ENCODE measurements around the gene IQCK.
"Not testable (repeated sequence)": the region's sequence is repeated elsewhere in the genome, so short reads cannot be mapped to it uniquely, and the experiment has no call there.

Gene IQCK

GRCh38 chr16:19717741-19718623 lies at the start of gene IQCK, which contains the start of gene KNOP1:
Gene IQCK (plus strand): TSS chr16:19718271. CDS start chr16:19718307, 36 bp downstream.
Gene KNOP1 (minus strand): TSS chr16:19718227. CDS start chr16:19715035, 3,192 bp downstream.
- DNase-seq (ENCODE audit: low spot score): peak; percentile 86

DNA sequence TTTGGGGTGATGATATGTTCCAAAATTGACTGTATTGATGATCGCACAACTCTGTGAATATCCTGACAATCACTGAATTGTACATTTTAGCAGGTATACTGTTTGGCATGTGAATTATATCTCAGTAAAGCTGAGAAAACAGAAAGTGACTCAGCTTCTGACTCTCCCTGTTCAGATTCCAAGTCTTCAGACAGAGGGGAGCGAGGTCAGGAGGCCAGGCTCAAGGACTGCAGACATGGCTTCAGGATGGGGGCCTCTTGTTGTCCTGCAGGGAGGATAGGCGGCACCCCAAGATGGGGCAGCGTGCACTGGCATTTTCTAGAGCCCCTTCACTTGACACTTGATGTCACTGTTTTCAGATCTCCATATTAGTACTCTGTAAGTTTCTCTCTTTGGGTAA lies 45.7 kb upstream of the IQCK start:
- no peak for DNase-seq (ENCODE audit: low spot score)

DNA sequence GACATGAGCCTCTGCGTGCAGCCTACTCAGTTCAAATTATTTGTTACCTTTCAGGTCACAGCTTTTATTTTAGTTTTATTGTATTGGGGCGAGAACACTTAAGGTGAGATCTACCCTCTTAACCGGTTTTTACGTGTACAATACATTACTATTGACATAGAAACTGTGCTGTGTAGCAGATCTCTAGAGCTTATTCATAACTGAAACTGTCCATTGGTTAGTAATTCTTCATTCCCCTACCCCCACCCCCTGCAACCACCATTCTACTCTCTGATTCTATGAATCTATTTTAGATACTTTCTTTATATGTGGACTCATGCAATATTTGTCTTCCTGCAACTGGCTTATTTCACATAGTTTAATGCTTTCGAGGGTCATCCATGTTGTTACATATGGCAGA lies 43.6 kb upstream of the IQCK start:
- no peak for DNase-seq (ENCODE audit: low spot score)

DNA sequence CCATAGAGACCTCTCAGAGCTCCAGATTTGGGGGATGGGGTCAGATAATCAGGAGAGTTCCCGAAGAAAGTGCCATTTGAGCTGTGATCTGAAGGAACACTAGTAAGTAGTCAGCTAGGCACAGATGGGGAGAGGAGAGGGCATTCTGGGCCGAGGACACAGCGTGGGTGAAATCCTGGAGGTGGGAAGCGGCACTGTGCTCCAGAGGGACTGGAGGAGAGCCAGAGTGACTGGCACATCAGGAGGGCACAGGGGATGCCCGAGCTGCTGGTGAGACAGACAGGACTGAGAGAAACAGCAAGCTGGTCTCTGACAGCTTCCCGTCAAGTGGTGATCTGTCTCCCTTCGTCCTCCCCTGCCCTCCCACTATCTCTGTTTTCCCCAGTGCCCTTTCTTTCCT lies 40.7 kb upstream of the IQCK start:
- DNase-seq (ENCODE audit: low spot score): no peak

DNA sequence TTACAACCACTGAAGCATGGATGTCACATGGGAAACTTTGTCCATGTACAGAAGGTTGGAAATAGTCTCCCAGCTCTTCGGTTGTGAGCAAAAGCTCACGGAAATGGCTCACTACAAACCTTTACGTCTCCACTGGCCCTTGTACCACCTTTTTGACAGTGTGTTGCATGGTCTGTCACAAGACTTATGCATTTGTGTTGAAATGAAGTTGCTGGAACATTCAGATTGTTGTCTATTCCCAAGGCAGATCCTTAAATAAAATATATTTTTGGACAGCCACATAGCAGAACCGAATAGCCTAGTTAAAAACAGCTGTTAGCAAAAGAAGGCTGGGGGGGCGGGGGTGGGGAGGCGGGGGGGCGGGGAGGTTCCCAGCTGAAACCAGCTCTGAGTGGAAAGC lies 39.3 kb upstream of the IQCK start:
- no peak for DNase-seq (ENCODE audit: low spot score)

DNA sequence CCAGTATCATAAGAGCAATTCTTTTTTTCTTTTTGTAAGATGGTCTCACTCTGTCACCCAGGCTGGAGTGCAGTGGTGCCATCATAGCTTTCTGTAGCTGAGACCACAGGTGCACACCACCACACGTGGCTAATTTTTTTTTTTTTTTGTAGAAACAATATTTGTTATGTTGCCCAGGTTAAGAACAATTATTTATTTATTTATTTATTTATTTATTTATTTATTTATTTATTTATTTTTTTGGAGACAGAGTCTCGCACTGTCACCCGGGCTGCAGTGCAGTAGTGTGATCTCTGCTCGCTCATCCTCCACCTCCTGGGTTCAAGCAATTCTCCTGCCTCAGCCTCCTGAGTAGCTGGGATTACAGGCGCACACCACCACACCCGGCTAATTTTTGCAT lies 38.8 kb upstream of the IQCK start:
- not testable (repeated sequence) for DNase-seq (ENCODE audit: low spot score)

GRCh38 chr16:19680881-19681340 lies 37.2 kb upstream of the IQCK start:
- DNase-seq (ENCODE audit: low spot score): no peak

DNA sequence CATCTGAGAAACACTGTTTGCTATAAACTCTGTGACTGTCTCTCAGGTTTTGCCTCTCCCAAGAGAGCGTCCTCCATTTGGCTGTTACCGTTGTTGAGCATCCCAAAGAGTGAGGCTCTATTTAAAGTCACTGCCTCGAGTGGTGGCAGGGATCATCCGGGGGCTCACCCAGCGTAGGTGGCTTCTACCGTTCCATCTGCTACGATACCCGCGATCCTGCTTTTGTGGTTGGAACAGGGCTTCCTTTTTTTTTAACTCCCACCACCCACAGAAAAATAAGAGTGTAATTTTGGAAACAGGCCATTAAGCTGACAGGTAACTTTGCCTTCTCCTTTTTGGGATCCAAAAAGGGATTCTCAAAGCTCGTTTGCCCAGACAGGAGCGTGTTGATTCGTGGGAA lies 36.4 kb upstream of the IQCK start:
- no peak for DNase-seq (ENCODE audit: low spot score)

GRCh38 chr16:19683453-19684236 lies 34.4 kb upstream of the IQCK start:
- no peak for DNase-seq (ENCODE audit: low spot score)

DNA sequence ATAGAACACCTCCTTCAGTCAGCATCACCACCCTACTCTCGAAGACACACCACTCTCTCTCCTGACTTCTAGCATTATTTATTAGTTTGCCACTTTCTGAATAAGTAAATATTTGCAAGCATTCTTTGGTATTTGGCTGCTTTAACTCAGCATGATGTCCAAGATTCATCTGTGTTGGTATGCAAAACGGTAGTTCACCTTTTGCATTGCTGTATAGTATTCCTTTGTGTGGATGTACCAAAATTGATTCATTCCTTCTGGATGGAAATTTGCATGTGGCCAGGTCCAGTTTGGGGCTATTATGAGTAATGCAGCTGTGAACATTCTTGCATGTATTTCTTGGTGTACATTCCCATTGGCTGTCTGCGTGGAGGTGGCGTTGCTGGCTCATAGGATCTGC lies 32.9 kb upstream of the IQCK start:
- no peak for DNase-seq (ENCODE audit: low spot score)

GRCh38 chr16:19687279-19687678 lies 30.8 kb upstream of the IQCK start:
- no peak for DNase-seq (ENCODE audit: low spot score)

DNA sequence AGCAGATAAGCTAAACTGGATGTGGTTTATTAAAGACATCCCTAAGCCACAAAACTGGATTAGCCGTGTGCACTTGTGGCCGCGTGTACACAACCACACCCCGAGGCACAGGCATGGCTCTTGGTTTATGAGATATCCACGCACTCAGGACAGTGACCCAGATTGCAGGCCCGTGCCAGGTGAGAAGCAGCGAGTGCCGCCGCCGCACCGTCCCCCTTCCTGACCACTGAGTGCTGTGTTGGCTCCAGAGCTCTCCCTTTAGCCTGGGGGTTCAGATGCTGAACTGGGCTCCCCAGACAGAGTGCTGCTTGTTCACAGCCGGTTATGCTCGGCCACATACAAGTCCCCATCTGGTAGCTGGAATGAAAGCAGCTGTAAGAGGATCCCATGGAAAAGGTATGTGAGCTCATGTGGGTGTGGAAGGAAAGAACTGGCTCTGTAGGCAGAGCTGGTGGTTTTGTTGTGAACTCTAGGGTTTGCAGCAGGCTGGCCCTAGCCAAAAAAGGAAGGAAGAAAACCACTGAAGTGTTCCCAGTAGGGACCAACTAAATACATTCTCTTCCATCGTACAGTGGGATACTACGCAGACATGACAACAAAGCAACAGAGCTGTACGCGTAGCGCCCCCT lies 29.6 kb upstream of the IQCK start:
- no peak for DNase-seq (ENCODE audit: low spot score)

DNA sequence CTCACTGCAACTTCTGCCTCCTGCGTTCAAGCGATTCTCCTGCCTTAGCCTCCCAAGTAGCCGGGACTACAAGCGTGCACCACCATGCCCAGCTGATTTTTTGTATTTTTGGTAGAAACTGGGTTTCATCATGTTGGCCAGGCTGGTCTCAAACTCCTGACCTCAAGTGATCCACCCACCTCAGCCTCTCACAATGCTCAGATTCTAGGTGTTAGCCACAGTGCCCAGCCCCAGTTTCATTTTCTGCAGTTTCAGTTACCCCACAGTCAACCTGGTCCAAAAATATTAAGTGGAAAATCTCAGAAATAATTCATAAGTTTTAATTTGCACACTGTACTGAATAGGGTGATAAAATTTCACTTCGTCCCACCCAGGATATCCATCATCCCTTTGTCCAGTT lies 28.7 kb upstream of the IQCK start:
- no peak for DNase-seq (ENCODE audit: low spot score)

GRCh38 chr16:19690196-19690595 lies 27.9 kb upstream of the IQCK start:
- DNase-seq (ENCODE audit: low spot score): no peak

GRCh38 chr16:19691161-19691711 lies 26.8 kb upstream of the IQCK start:
- DNase-seq (ENCODE audit: low spot score): peak; percentile 48

DNA sequence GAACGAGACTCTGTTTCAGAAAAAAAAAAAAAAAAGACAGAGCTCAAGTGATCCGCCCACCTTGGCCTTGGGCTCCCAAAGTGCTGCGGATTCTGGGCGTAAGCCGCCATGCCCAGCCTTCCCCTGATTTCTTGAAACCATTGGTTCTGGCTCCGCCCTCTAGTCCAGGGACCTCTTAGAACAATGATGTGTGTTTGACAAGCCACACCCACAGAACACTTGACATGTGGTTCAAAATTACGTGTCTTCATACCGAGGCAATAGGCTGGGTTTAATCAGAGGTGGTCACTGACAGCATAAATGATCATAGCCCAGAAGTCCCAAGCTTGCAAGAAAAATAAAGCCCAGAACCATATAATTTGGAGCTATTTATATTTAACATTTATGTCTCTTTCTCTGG lies 23.1 kb upstream of the IQCK start:
- DNase-seq (ENCODE audit: low spot score): no peak

DNA sequence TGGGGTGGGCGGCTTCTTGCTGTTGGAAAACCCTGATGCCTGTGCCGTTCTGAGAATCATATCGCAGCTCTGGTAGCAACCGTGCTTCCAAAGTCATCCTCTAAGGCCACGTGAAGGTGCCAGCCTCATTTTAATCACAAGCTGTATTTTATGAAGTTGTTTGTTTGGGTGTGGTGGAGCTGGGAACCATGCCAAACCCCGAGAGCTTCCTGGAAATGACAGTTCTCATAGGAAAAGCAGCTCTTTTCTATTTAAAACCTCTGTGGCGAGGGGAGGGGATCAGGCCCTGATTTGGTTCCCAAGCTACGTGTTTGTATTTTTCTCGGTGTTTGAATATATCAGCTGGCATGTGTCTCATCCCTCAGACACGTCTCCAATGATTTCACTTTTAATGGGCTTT lies 21.7 kb upstream of the IQCK start:
- DNase-seq (ENCODE audit: low spot score): peak; percentile 89

DNA sequence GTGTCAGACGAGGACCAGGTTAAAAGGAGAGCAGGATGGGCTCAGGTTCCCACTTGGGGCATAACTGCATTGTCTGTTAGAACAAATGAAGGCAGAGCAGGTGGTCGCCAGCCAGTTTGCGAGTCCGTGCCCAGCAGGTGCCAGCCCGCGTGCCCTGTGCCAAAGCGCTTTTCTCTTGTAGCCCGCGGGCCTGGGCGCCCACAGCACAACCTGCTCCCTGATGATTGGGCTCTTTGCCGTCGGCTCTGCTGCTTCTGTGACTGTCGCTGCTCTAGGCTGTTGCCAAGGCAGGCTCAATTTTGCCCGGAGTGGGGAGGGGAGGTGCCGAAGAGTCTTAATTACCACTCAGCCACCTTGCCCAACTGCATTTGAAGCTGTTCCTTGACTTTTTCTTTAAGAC lies 21.1 kb upstream of the IQCK start:
- no peak for DNase-seq (ENCODE audit: low spot score)

DNA sequence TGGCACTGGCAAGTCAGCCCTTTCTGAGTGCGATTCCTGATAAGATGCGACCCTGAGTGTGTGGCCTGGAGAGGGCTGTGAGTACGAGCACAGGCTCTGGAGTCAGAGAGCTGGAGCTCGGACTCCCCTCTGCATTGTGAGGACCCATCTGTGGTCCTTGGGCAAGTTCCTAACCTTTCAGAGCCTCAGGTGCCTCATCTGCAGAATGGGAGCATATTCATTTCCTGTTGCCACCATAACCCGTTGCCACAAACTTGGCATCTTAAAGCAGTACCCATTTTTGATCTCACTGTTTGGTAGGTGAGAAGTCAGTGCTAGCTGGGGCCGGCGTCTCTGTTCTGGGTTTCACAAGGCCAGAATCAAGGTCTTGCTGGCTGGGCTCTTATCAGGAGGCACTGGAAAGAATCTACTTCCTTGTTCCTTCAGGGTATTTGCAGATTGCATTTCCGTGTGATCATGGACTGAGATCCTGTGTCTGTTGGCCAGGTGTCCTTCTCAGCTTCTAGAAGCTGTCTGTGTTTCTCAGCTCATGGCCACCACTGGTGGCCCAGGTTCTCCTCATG lies 20.2 kb upstream of the IQCK start:
- no peak for DNase-seq (ENCODE audit: low spot score)

- no peak for DNase-seq (ENCODE audit: low spot score)
Measured at GRCh38 chr16:19698480-19699465, 19.3 kb upstream of the IQCK start.

DNA sequence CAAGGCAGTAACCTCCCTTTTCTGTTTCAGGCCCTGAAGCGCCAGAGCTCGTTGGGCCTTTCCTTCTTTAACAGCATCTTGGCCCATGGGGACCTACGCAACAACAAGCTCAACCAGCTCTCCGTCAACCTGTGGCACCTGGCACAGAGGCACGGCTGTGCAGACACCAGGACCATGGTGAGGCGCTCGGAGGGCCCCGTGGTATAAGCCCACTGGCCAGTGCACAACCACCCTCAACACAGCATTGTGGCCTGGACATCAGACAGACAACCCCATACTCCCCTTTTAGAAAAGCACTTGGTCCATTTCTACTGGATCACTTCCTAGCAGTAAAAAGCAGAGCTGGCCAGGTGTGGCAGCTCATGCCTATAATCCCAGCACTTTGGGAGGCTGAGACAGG lies 18.6 kb upstream of the IQCK start:
- no peak for DNase-seq (ENCODE audit: low spot score)
